Measurements from ENCODE around the gene TMUB1. TPM values are rescaled to one million over a fixed set of nuclear protein-coding genes. Genes with fewer than 3 reads are reported as not detected.

Gene TMUB1
- total and polyA plus RNA-seq, 2 donors (not counting 3 experiments of a cell fraction or from before 2014, with no cell fraction given): 41.3 to 45.3 TPM

DNA sequence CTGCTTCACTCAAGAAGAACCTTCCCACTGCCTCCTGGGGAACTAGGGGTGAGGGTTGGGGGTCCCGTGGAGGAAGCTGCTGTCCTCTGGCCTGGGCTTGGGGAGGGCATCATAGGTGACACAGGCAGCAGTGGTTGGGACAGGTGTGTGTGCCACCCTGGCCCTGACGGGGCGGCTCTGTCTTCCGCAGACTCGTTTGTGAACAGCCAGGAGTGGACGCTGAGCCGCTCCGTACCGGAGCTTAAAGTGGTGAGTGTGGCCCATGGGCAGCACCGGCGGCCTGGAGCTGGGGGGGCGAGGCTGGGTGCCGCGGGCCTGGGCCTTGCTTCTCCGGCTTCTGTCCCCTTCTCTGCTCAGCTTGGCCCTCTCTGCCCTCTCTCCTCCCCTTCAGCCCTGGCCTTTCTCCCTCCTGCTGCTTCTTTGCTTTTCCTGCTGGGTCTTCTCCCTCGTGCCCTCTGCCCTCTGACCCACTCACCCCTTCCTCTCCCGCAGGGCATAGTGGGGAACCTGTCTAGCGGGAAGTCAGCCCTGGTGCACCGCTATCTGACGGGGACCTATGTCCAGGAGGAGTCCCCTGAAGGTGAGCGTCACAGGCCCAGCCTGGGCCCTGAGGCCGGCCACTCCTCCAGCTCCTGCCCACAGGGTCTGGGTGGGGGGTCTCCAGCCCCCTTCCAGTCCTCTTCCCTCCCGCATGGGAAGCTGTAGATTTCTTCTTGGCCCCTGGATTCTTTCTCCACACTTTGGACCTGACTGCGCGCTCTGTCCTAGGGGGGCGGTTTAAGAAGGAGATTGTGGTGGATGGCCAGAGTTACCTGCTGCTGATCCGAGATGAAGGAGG, 33.5 kb upstream of the TMUB1 start:
- no TSS peak for BruUV-seq (replicated peaks)
- dilution Hi-C loops (cut with MboI; ENCODE audit: extremely low pct_ligation_motif_present, low sequenced_read_pairs) (no loop called here), intact Hi-C loops (cut with micrococcal nuclease) (no loop called here)
- Histone ChIP-seq H3K9me1 (replicated peaks; ENCODE audit: control insufficient read depth, extremely low read depth, insufficient read depth, low read length) (no peaks in the 10 kb centered on the region), H3K4me1 (ENCODE audit: control insufficient read depth, extremely low read depth, insufficient read depth, low read length) (peaks cover 25% of the 10 kb centered on the region), H3K36me3 (ENCODE audit: control insufficient read depth in 2 of 2, extremely low read depth in 1 of 2, insufficient read depth in 2 of 2, low read length in 2 of 2) (peaks cover 9 to 41% of the 10 kb centered on the region in 2 experiments), H3K4me3 (replicated peaks in 1 of 3; ENCODE audit: insufficient read depth in 1 of 3, low read depth in 1 of 3, low read length in 3 of 3) (no peak overlapping the region), H3K9me3 (replicated peaks; ENCODE audit: control insufficient read depth, insufficient read depth, low read length) (no peaks in the 10 kb centered on the region), H3K9ac (replicated peaks; ENCODE audit: extremely low read depth, insufficient read depth, low read length) (no peak overlapping the region), H3K4me2 (ENCODE audit: insufficient read depth, low read length) (no peak overlapping the region), H3K27ac (ENCODE audit: insufficient read depth, low read depth, low read length) (no peak overlapping the region), H4K20me1 (replicated peaks; ENCODE audit: control insufficient read depth, extremely low read depth, insufficient read depth, low read length) (no peaks in the 10 kb centered on the region), H2AFZ (ENCODE audit: low read depth, low read length) (no peak overlapping the region), H3K79me2 (ENCODE audit: control insufficient read depth, insufficient read depth, low read length) (peaks cover 44% of the 10 kb centered on the region), H3K27me3 (ENCODE audit: control insufficient read depth in 2 of 2, insufficient read depth in 2 of 2, low read length in 2 of 2) (no peaks in the 10 kb centered on the region)
- ChIA-PET POLR2A (no interaction called here), CTCF (interaction anchor here (1.0 to 2.2 kb wide), 2 partner anchors 28 to 77 kb away, joined by 3 to 15 read pairs; no protein-coding TSS in a partner anchor)
- FAIRE-seq: no peak
- no peak for DNase-seq (ENCODE audit: low read depth, low spot score)
- no peak for TF ChIP-seq POLR2AphosphoS5 (IDR thresholded peaks at IDR 0.05; ENCODE audit: insufficient read depth, low read depth, low read length)

DNA sequence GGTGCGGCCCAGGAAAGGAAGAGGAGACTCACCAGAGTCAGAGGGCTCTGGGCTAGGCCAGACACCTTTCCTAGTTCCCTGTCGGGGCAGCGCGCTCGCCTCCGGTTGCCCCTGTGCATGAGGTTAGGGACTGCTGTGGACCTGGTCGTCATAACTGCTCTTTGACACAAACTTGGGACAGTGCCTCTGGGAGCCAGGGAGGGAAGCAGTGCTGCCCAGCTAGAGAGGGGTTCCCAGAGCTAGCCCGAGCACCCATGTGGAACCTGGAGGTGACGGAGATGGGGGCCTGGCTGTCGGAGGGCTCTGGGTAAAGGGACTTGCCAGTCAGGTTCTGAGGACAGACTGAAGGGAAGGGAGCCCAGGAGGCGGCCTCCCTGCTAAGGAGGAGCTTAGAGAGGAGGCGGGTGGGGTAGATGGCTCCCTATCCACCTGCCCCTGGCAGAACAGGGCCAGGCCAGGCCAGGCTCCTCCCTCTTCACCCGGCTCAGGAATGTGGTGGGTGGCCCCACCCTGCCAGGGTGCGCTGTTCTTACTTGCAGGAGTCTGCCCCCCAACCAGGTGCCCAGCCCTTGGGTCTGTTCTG, 32.6 kb upstream of the TMUB1 start:
- no peaks in the 10 kb centered on the region for H4K20me1 ChIP-seq (replicated peaks; ENCODE audit: control insufficient read depth, extremely low read depth, insufficient read depth, low read length)
- H2AFZ ChIP-seq (ENCODE audit: low read depth, low read length): no peak overlapping the region
- DNase-seq (ENCODE audit: low read depth, low spot score) (no peak), FAIRE-seq (no peak)
- no peak overlapping the region for H3K4me3 ChIP-seq (replicated peaks in 1 of 3; ENCODE audit: insufficient read depth in 1 of 3, low read depth in 1 of 3, low read length in 3 of 3)
- ChIA-PET POLR2A (no interaction called here), CTCF (interaction anchor here (0.7 to 3.0 kb wide), 7 partner anchors 8 to 153 kb away, joined by 3 to 33 read pairs (median 4); no protein-coding TSS in a partner anchor)
- no TSS peak for BruUV-seq (replicated peaks)
- dilution Hi-C loops (cut with MboI; ENCODE audit: extremely low pct_ligation_motif_present, low sequenced_read_pairs): no loop called here
- no peaks in the 10 kb centered on the region for H3K9me3 ChIP-seq (replicated peaks; ENCODE audit: control insufficient read depth, insufficient read depth, low read length)
- no peak overlapping the region for H3K4me2 ChIP-seq (ENCODE audit: insufficient read depth, low read length)
- no peaks in the 10 kb centered on the region for H3K27me3 ChIP-seq (ENCODE audit: control insufficient read depth in 2 of 2, insufficient read depth in 2 of 2, low read length in 2 of 2)
- H3K79me2 ChIP-seq (ENCODE audit: control insufficient read depth, insufficient read depth, low read length): peaks cover 52% of the 10 kb centered on the region
- intact Hi-C loops (cut with micrococcal nuclease): loop anchor here (2.0 kb wide), 1 partner anchor 127 kb away; no protein-coding TSS in a partner anchor
- H3K36me3 ChIP-seq (ENCODE audit: control insufficient read depth in 2 of 2, extremely low read depth in 1 of 2, insufficient read depth in 2 of 2, low read length in 2 of 2): peaks cover 9 to 37% of the 10 kb centered on the region in 2 experiments
- H3K9ac ChIP-seq (replicated peaks; ENCODE audit: extremely low read depth, insufficient read depth, low read length): no peak overlapping the region
- H3K4me1 ChIP-seq (ENCODE audit: control insufficient read depth, extremely low read depth, insufficient read depth, low read length): peaks cover 19% of the 10 kb centered on the region
- no peaks in the 10 kb centered on the region for H3K9me1 ChIP-seq (replicated peaks; ENCODE audit: control insufficient read depth, extremely low read depth, insufficient read depth, low read length)
- H3K27ac ChIP-seq (ENCODE audit: insufficient read depth, low read depth, low read length): no peak overlapping the region
- no peak for TF ChIP-seq POLR2A (IDR thresholded peaks at IDR 0.05; ENCODE audit: low read depth, low read length)
- no peak for TF ChIP-seq EZH2 (IDR thresholded peaks at IDR 0.05; ENCODE audit: borderline replicate concordance, low read depth, low read length, severe bottlenecking)
- no peak for TF ChIP-seq GATA2 (IDR thresholded peaks at IDR 0.05; ENCODE audit: insufficient read depth, insufficient read length, low read depth, low read length)
- TF ChIP-seq, protein P1, sequence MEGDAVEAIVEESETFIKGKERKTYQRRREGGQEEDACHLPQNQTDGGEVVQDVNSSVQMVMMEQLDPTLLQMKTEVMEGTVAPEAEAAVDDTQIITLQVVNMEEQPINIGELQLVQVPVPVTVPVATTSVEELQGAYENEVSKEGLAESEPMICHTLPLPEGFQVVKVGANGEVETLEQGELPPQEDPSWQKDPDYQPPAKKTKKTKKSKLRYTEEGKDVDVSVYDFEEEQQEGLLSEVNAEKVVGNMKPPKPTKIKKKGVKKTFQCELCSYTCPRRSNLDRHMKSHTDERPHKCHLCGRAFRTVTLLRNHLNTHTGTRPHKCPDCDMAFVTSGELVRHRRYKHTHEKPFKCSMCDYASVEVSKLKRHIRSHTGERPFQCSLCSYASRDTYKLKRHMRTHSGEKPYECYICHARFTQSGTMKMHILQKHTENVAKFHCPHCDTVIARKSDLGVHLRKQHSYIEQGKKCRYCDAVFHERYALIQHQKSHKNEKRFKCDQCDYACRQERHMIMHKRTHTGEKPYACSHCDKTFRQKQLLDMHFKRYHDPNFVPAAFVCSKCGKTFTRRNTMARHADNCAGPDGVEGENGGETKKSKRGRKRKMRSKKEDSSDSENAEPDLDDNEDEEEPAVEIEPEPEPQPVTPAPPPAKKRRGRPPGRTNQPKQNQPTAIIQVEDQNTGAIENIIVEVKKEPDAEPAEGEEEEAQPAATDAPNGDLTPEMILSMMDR (IDR thresholded peaks at IDR 0.05; ENCODE audit: extremely low read depth in 1 of 2, insufficient read depth in 1 of 2, low read depth in 1 of 2, low read length in 2 of 2): no peak
- TF ChIP-seq POLR2AphosphoS5 (IDR thresholded peaks at IDR 0.05; ENCODE audit: insufficient read depth, low read depth, low read length): no peak
- no peak for TF ChIP-seq MYC (IDR thresholded peaks at IDR 0.05; ENCODE audit: low read depth, low read length)
- TF ChIP-seq JUN (IDR thresholded peaks at IDR 0.05; ENCODE audit: borderline replicate concordance, insufficient read depth, insufficient read length, low read depth): no peak
- TF ChIP-seq, protein P2, sequence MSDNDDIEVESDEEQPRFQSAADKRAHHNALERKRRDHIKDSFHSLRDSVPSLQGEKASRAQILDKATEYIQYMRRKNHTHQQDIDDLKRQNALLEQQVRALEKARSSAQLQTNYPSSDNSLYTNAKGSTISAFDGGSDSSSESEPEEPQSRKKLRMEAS (IDR thresholded peaks at IDR 0.05; ENCODE audit: insufficient read depth, insufficient read length): no peak
- no peak for TF ChIP-seq FOS (IDR thresholded peaks at IDR 0.05; ENCODE audit: borderline replicate concordance, insufficient read depth, low read length)

All from endothelial cell of umbilical vein (primary cell).